ENCODE data around the gene ARFGEF3. TPM values are rescaled to one million over a fixed set of nuclear protein-coding genes. Genes with fewer than 3 reads are reported as not detected.

ARFGEF3 gene
- total and polyA plus RNA-seq, 4 donors = 0.06 to 0.33 (median 0.16) TPM

DNA sequence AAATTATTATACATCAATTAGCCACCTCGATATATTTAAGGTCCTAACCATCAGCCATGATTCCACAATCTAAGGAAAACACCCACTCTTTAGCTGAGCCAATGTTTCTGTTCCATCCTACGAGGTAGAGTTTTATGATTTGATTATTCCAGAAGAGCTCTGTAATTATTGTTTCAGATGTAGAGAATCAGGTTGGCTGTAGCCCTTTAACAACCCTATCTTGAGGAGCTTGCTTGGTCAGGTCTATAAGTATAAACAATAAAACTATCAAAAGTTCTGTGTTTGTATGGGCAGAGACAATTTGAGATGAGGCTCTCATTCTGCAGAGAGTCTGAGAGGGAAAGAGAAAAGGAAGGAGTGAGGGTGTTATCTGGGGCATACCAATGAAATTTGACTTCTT, 56.7 kb downstream of the ARFGEF3 start, which contains the start of gene PBOV1:
PBOV1 (minus strand) TSS at position 43 of the 400 bp plus-strand sequence. CDS start 96 bp downstream, outside the sequence.
- WGBS = 81% methylated on average over 2 of the region's 2 CpGs
- Histone ChIP-seq H3K4me3 (ENCODE audit: low read depth in 1 of 3, low read length in 3 of 3) (no peak within 1 kb of the TSS), H3K36me3 (ENCODE audit: control insufficient read depth in 4 of 4, insufficient read depth in 3 of 4, low read depth in 1 of 4, low read length in 3 of 4) (no peaks in the 10 kb centered on the region), H3K27ac (ENCODE audit: low read depth in 1 of 2, low read length in 2 of 2) (no peak within 1 kb of the TSS), H3K9me3 (ENCODE audit: control insufficient read depth in 4 of 4, low read length in 3 of 4) (no peaks in the 10 kb centered on the region), H3K27me3 (ENCODE audit: control insufficient read depth in 4 of 4, insufficient read depth in 4 of 4, low read length in 3 of 4) (no peaks in the 10 kb centered on the region), H3K4me1 (ENCODE audit: control insufficient read depth in 4 of 4, insufficient read depth in 4 of 4, low read length in 3 of 4) (no peaks in the 10 kb centered on the region), H3K9ac (ENCODE audit: low read depth in 1 of 2, low read length in 2 of 2) (no peak within 1 kb of the TSS)
- TF ChIP-seq GABPA (IDR thresholded peaks at IDR 0.05 in 1 of 2, conservative IDR thresholded peaks at IDR 0.05 in 1 of 2) (no peak), MAX (IDR thresholded peaks at IDR 0.05) (no peak), ZBTB33 (IDR thresholded peaks at IDR 0.05) (no peak), RAD21 (IDR thresholded peaks at IDR 0.05) (no peak), NR2F2 (IDR thresholded peaks at IDR 0.05) (no peak), YY1 (IDR thresholded peaks at IDR 0.05) (no peak), FOXA1 (IDR thresholded peaks at IDR 0.05) (no peak)
- TF ChIP-seq, protein P1, sequence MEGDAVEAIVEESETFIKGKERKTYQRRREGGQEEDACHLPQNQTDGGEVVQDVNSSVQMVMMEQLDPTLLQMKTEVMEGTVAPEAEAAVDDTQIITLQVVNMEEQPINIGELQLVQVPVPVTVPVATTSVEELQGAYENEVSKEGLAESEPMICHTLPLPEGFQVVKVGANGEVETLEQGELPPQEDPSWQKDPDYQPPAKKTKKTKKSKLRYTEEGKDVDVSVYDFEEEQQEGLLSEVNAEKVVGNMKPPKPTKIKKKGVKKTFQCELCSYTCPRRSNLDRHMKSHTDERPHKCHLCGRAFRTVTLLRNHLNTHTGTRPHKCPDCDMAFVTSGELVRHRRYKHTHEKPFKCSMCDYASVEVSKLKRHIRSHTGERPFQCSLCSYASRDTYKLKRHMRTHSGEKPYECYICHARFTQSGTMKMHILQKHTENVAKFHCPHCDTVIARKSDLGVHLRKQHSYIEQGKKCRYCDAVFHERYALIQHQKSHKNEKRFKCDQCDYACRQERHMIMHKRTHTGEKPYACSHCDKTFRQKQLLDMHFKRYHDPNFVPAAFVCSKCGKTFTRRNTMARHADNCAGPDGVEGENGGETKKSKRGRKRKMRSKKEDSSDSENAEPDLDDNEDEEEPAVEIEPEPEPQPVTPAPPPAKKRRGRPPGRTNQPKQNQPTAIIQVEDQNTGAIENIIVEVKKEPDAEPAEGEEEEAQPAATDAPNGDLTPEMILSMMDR (IDR thresholded peaks at IDR 0.05; ENCODE audit: low read depth, low read length, missing input control) = no peak
- TF ChIP-seq, protein P2, sequence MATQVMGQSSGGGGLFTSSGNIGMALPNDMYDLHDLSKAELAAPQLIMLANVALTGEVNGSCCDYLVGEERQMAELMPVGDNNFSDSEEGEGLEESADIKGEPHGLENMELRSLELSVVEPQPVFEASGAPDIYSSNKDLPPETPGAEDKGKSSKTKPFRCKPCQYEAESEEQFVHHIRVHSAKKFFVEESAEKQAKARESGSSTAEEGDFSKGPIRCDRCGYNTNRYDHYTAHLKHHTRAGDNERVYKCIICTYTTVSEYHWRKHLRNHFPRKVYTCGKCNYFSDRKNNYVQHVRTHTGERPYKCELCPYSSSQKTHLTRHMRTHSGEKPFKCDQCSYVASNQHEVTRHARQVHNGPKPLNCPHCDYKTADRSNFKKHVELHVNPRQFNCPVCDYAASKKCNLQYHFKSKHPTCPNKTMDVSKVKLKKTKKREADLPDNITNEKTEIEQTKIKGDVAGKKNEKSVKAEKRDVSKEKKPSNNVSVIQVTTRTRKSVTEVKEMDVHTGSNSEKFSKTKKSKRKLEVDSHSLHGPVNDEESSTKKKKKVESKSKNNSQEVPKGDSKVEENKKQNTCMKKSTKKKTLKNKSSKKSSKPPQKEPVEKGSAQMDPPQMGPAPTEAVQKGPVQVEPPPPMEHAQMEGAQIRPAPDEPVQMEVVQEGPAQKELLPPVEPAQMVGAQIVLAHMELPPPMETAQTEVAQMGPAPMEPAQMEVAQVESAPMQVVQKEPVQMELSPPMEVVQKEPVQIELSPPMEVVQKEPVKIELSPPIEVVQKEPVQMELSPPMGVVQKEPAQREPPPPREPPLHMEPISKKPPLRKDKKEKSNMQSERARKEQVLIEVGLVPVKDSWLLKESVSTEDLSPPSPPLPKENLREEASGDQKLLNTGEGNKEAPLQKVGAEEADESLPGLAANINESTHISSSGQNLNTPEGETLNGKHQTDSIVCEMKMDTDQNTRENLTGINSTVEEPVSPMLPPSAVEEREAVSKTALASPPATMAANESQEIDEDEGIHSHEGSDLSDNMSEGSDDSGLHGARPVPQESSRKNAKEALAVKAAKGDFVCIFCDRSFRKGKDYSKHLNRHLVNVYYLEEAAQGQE (IDR thresholded peaks at IDR 0.05) = no peak
- DNase-seq (ENCODE audit: low spot score) = no peak

DNA sequence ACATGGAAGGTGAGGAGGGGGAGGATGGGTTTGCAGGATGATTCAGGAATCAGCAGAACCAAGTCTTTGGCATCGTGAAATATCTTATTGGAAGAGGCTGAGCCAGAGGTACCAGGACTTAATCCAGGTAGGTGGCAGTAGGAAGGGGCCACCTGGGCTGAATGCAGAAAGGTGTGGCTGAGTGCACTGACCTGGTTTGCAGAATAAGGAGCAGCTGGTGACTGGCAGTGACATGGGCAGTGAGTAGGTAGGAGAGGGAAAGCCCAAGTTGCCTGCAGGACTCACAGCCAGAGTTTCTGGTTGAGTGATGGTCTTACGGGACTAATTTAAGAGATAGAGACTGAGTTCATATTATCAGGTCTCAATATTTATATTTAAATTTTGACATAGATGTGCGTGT, 57.7 kb downstream of the ARFGEF3 start:
- DNase-seq (ENCODE audit: low spot score) = no peak
- H3K4me1 ChIP-seq (ENCODE audit: control insufficient read depth in 4 of 4, insufficient read depth in 4 of 4, low read length in 3 of 4) = no peaks in the 10 kb centered on the region
- no peak overlapping the region for H3K9ac ChIP-seq (ENCODE audit: low read depth in 1 of 2, low read length in 2 of 2)
- WGBS = 85% methylated on average over 3 of the region's 3 CpGs
- H3K27ac ChIP-seq (ENCODE audit: low read depth in 1 of 2, low read length in 2 of 2) = no peak overlapping the region
- no peak overlapping the region for H3K4me3 ChIP-seq (ENCODE audit: low read depth in 1 of 3, low read length in 3 of 3)
- H3K27me3 ChIP-seq (ENCODE audit: control insufficient read depth in 4 of 4, insufficient read depth in 4 of 4, low read length in 3 of 4) = no peaks in the 10 kb centered on the region
- H3K9me3 ChIP-seq (ENCODE audit: control insufficient read depth in 4 of 4, low read length in 3 of 4) = no peaks in the 10 kb centered on the region
- H3K36me3 ChIP-seq (ENCODE audit: control insufficient read depth in 4 of 4, insufficient read depth in 3 of 4, low read depth in 1 of 4, low read length in 3 of 4) = no peaks in the 10 kb centered on the region
- no peak for TF ChIP-seq ZBTB33 (IDR thresholded peaks at IDR 0.05)
- TF ChIP-seq EGR1 (IDR thresholded peaks at IDR 0.05; ENCODE audit: low read depth in 2 of 2) = no peak
- TF ChIP-seq YY1 (IDR thresholded peaks at IDR 0.05) = no peak
- TF ChIP-seq MAX (IDR thresholded peaks at IDR 0.05) = no peak
- TF ChIP-seq FOXA1 (IDR thresholded peaks at IDR 0.05) = no peak
- TF ChIP-seq TAF1 (conservative IDR thresholded peaks at IDR 0.05) = no peak
- no peak for TF ChIP-seq JUND (IDR thresholded peaks at IDR 0.05)
- TF ChIP-seq RXRA (IDR thresholded peaks at IDR 0.05) = no peak
- TF ChIP-seq HNF4G (IDR thresholded peaks at IDR 0.05) = no peak
- TF ChIP-seq, protein P1 (IDR thresholded peaks at IDR 0.05; ENCODE audit: low read depth, low read length, missing input control) = no peak
- TF ChIP-seq, protein P2 (IDR thresholded peaks at IDR 0.05) = no peak
